H1 (cell line): ENCODE data around the gene ACTL8.

Experiments used
- EP300 ChIP-seq, 2 experiments: IDR thresholded peaks; 1 replicate in 1 of 2; 2 replicates in 1 of 2; pipeline ENCODE4 v1.6.1; 2011 to 2012; ENCODE audit warnings: low read depth in 2 of 2, low read length in 2 of 2, mild to moderate bottlenecking in 2 of 2, borderline replicate concordance in 1 of 2, inconsistent platforms in 1 of 2, moderate library complexity in 1 of 2
- FOSL1 ChIP-seq: IDR thresholded peaks from 2 replicates; pipeline ENCODE4 v1.6.1; 2011; ENCODE audit warnings: mild to moderate bottlenecking, low read depth, low read length, moderate library complexity; ENCODE audit not compliant: insufficient read depth
- GABPA ChIP-seq: IDR thresholded peaks from 2 replicates; pipeline ENCODE4 v1.6.1; 2011; ENCODE audit warnings: mild to moderate bottlenecking, low read length, moderate library complexity, borderline replicate concordance; ENCODE audit not compliant: insufficient read depth
- MAFK ChIP-seq: IDR thresholded peaks from 2 replicates; pipeline ENCODE4 v1.6.1; 2012; ENCODE audit warnings: low read depth, mild to moderate bottlenecking, improper control_type of control experiment, low read length
- POLR2A ChIP-seq, 2 experiments: IDR thresholded peaks; 1 replicate in 1 of 2; 2 replicates in 1 of 2; pipeline ENCODE4 v1.6.1; 2011; ENCODE audit warnings: low read depth in 2 of 2, low read length in 2 of 2, mild to moderate bottlenecking in 2 of 2; ENCODE audit errors: control extremely low read depth in 1 of 2
- POLR2AphosphoS5 ChIP-seq: IDR thresholded peaks from 2 replicates; pipeline ENCODE4 v1.6.1; 2011; ENCODE audit warnings: low read depth, low read length
- RNF2 ChIP-seq: fragments of 200-900, 300-1000 bp; sonication (generic); IDR thresholded peaks from 2 replicates; pipeline ENCODE4 v1.7.1; 2016; ENCODE audit warnings: borderline replicate concordance, low read depth, mild to moderate bottlenecking, antibody characterized with exemption, low read length; ENCODE audit not compliant: poor library complexity, severe bottlenecking; ENCODE audit errors: missing control alignments
- TAF7 ChIP-seq: optimal IDR thresholded peaks from 2 replicates; pipeline ENCODE3; 2011; ENCODE audit warnings: low read depth, mild to moderate bottlenecking, inconsistent platforms, low read length, moderate library complexity, borderline replicate concordance
- TEAD4 ChIP-seq: IDR thresholded peaks from 2 replicates; pipeline ENCODE4 v1.6.1; 2012; ENCODE audit warnings: low read depth, low read length, inconsistent platforms, mixed read lengths
- ZNF274 ChIP-seq: IDR thresholded peaks from 2 replicates; pipeline ENCODE4 v1.7.0; 2012; ENCODE audit warnings: low read length, borderline replicate concordance; ENCODE audit errors: extremely low read depth
- TF ChIP-seq, protein P1 (sequence below), 3 experiments: IDR thresholded peaks; 1 replicate in 2 of 3; 2 replicates in 1 of 3; pipeline versions ENCODE4 v1.5.1 to v1.6.1; 2011; ENCODE audit warnings: low read length in 3 of 3, mild to moderate bottlenecking in 3 of 3, inconsistent platforms in 2 of 3, low read depth in 1 of 3, moderate library complexity in 1 of 3; ENCODE audit not compliant: insufficient read depth in 1 of 3; ENCODE audit errors: control extremely low read depth in 1 of 3

DNA sequence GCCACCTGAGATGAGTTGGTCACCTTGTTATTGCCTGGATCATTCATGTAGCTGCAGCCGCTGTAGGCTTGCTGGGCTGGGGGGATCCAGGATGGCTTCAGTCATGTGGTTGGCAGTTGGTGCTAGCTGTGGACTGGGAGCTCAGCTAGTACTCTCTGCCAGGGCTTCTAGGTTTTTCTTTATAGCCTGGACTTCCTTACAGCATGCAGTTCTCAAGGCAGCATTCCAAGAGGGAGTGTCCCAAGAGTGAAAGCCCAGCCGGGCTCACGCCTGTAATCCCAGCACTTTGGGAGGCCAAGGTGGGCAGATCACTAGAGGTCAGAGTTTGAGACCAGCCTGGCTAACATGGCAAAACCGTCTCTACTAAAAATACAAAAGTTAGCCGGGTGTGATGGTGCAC is 23.7 kb upstream of the ACTL8 start:
- no peak for TF ChIP-seq POLR2AphosphoS5
- TF ChIP-seq, protein P1, sequence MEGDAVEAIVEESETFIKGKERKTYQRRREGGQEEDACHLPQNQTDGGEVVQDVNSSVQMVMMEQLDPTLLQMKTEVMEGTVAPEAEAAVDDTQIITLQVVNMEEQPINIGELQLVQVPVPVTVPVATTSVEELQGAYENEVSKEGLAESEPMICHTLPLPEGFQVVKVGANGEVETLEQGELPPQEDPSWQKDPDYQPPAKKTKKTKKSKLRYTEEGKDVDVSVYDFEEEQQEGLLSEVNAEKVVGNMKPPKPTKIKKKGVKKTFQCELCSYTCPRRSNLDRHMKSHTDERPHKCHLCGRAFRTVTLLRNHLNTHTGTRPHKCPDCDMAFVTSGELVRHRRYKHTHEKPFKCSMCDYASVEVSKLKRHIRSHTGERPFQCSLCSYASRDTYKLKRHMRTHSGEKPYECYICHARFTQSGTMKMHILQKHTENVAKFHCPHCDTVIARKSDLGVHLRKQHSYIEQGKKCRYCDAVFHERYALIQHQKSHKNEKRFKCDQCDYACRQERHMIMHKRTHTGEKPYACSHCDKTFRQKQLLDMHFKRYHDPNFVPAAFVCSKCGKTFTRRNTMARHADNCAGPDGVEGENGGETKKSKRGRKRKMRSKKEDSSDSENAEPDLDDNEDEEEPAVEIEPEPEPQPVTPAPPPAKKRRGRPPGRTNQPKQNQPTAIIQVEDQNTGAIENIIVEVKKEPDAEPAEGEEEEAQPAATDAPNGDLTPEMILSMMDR (IDR thresholded peaks at IDR 0.05; ENCODE audit: control extremely low read depth in 1 of 3, insufficient read depth in 1 of 3, low read depth in 1 of 3, low read length in 3 of 3) = no peak
- no peak for TF ChIP-seq MAFK
- no peak for TF ChIP-seq FOSL1
- no peak for TF ChIP-seq ZNF274
- no peak for TF ChIP-seq POLR2A (IDR thresholded peaks at IDR 0.05; ENCODE audit: control extremely low read depth in 1 of 2, low read depth in 2 of 2, low read length in 2 of 2)
- no peak for TF ChIP-seq GABPA
- no peak for TF ChIP-seq EP300 (IDR thresholded peaks at IDR 0.05; ENCODE audit: borderline replicate concordance in 1 of 2, low read depth in 2 of 2, low read length in 2 of 2)
- TF ChIP-seq TEAD4 = no peak
- no peak for TF ChIP-seq TAF7
- no peak for TF ChIP-seq RNF2
